Measurements from ENCODE around the gene TMEM175.

TMEM175 gene

DNA sequence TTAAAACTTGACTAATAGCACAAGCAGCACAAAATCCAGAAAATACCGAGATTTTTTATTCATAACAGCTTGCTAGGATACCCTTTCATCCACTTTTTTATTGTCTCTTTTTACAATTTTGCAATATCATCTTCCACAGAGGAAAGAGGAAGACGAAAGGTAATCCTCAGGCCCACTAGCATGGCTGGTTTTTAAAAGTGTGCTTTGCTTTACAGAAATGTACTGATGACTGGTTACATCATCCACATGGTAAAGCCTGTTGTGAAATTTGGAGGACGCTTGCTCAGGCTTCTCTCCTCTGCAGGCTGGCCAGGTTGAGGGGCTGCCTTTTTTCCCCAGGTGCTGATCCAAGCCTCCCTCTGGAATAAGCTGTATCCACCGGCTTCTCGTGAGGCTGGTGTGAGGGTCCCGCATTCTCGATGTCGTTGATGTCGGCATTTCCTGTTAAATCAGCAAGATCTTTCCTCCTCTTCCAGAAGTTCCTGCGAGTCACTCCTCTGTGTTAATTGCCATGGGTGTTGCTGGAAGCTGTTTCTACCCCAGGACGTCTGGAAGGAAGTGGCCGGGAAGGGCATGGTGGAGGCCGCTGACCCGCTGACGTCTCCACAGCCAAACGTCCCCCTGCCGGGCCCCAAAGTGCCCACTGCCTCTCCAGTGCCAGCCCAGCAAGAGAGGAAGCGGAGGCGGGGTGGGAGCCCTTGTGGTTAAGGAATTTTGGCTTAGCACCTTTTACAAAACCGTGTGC lies 46.9 kb downstream of the TMEM175 start:
- TF ChIP-seq, protein P1, sequence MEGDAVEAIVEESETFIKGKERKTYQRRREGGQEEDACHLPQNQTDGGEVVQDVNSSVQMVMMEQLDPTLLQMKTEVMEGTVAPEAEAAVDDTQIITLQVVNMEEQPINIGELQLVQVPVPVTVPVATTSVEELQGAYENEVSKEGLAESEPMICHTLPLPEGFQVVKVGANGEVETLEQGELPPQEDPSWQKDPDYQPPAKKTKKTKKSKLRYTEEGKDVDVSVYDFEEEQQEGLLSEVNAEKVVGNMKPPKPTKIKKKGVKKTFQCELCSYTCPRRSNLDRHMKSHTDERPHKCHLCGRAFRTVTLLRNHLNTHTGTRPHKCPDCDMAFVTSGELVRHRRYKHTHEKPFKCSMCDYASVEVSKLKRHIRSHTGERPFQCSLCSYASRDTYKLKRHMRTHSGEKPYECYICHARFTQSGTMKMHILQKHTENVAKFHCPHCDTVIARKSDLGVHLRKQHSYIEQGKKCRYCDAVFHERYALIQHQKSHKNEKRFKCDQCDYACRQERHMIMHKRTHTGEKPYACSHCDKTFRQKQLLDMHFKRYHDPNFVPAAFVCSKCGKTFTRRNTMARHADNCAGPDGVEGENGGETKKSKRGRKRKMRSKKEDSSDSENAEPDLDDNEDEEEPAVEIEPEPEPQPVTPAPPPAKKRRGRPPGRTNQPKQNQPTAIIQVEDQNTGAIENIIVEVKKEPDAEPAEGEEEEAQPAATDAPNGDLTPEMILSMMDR (IDR thresholded peaks at IDR 0.05; ENCODE audit: insufficient read depth, low read length, missing control alignments), result no peak
- DNase-seq (ENCODE audit: low read depth, low spot score), result no peak
- H3K4me3 ChIP-seq (ENCODE audit: low read depth, low read length), result no peak overlapping the region
- ChIA-PET POLR2A (no interaction called here), CTCF (interaction anchor here (0.7 to 2.0 kb wide), 2 partner anchors 8 to 26 kb away, joined by 3 to 8 read pairs; partner anchors contain the start of gene IDUA)

DNA sequence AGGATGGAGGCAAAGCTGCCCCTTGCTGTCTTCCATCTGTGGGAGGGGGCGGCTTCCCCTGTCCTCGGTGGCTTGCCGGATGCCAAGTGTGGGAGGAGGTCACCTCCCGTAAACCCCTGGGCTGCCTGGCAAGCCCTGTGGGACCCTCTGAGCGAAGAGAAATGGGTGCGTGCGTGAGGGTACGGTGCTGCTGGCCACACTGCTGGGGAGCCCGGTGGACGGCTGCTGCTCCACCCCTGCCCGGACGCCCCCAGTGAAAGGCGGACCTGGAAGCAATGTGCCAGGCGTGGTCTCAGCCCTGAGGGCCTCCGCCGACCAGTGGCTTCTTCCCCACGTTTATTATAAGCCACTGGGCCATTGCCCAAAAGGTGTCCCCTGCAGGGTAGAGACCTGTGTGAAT lies 50.0 kb downstream of the TMEM175 start:
- POLR2A ChIA-PET, result no interaction called here
- no peak overlapping the region for H3K4me3 ChIP-seq (ENCODE audit: low read depth, low read length)
- DNase-seq (ENCODE audit: low read depth, low spot score), result no peak
- CTCF ChIA-PET, result no interaction called here
- TF ChIP-seq, protein P1 (IDR thresholded peaks at IDR 0.05; ENCODE audit: insufficient read depth, low read length, missing control alignments), result no peak

DNA sequence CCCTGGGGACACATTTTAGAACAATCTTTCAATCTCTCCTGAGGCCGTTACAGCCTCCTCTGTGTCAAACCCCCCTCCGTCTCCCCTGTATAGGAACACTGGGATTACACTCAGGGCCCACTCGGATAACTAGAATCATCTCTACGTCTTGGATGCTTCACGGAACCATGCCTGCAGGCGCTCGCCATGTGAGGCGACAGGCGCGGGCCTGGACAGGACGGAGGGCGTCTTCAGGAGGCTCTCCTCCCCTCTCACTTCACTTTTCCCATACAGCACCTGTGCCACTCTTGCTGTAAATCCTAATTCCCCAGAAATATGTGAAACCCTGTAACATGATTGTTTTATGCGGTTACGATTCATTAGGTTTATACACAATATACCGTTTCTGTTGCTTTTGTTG lies 50.6 kb downstream of the TMEM175 start:
- TF ChIP-seq, protein P1 (IDR thresholded peaks at IDR 0.05; ENCODE audit: insufficient read depth, low read length, missing control alignments), result no peak
- ChIA-PET POLR2A (no interaction called here), CTCF (no interaction called here)
- no peak for DNase-seq (ENCODE audit: low read depth, low spot score)
- H3K4me3 ChIP-seq (ENCODE audit: low read depth, low read length), result no peak overlapping the region

DNA sequence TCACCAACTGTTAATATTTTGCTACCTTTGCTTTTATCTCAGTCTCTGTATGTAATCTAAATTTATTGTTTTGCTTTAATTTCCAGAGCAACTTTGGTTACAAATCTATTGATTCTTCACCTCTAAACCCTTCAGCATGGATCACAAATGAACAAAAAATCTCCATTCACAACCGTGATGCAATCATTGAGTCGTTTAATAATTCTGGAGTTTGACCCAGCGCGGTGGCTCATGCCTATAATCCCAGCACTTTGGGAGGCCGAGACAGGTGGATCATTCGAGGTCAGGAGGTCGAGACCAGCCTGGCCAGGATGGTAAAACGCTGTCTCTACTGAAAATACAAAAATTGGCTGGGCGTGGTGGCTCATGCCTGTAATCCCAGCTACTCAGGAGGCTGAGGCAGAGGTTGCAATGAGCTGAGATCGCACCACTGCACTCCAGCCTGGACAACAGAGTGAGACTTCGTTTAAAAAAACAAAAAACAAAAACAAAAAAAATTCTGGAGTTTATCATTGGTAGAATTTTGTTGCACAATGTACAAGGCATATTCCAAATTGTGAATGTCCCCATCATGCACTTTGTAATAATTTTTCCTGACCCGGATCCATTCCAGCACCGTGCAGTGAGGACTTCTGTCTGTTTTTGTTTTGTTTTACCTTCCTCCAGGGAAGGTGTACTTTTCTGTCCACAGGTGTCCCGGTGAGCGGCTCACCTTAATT lies 52.2 kb downstream of the TMEM175 start:
- TF ChIP-seq, protein P1 (IDR thresholded peaks at IDR 0.05; ENCODE audit: insufficient read depth, low read length, missing control alignments), result no peak
- H3K4me3 ChIP-seq (ENCODE audit: low read depth, low read length), result peak overlapping the region; percentile 32
- no peak for DNase-seq (ENCODE audit: low read depth, low spot score)
- CTCF ChIA-PET, result interaction anchor here (1.0 kb wide), 1 partner anchor 242 kb away, joined by 3 read pairs; no protein-coding TSS in a partner anchor
- POLR2A ChIA-PET, result no interaction called here

DNA sequence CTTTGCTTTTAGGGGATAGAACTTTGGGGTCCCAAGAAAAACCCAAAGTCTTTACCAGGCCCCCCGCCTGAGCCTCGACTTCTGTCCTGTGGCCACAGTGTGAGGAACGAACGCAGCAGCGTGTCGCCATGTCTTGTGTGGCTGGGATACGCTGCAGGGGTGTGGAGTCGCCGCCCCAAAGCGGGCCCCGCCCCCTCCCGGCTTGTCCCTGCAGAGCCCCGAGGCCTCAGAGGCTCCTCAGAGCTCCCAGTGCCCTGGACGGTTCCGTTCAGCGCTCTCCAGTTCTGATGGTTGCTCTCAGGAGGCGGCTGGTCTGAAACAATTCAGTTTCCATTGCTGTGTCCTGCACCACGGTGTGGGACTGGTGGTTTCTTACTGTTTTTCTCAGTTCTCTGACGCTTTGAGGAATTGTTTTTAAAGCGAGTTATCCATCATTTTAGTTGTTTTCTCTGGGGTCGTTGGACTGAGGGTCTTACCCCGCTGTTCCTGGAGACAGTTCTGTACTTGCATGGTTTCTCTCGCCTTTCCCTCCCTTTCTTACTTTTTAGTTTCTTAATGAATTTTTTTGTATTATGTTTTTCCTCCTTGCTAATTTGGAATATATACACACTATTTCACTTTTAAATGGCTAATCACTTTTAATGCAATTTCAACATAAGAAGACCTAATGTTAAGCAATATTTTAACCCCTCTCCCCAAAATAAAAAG lies 53.0 kb downstream of the TMEM175 start:
- TF ChIP-seq, protein P1 (IDR thresholded peaks at IDR 0.05; ENCODE audit: insufficient read depth, low read length, missing control alignments), result no peak
- ChIA-PET POLR2A (interaction anchor here (0.6 kb wide), 1 partner anchor 58 kb away, joined by 3 read pairs; no protein-coding TSS in a partner anchor), CTCF (interaction anchor here (2.8 kb wide), 1 partner anchor 244 kb away, joined by 21 read pairs; no protein-coding TSS in a partner anchor)
- DNase-seq (ENCODE audit: low read depth, low spot score), result no peak
- peak overlapping the region; percentile 32 for H3K4me3 ChIP-seq (ENCODE audit: low read depth, low read length)
